GM19035 (cell line): ENCODE data around the gene NEDD9.

Source experiments
- ATAC-seq: cut with Tn5 transposase; IDR thresholded peaks from one replicate; pipeline ENCODE4 v1.9.1; 2021; ENCODE audit not compliant: unreplicated experiment

NEDD9 gene

GRCh38 chr6:11183761-11184362 lies 48.6 kb downstream of the NEDD9 start:
- ATAC-seq = no peak

GRCh38 chr6:11181478-11182136 lies 50.9 kb downstream of the NEDD9 start:
- no peak for ATAC-seq

GRCh38 chr6:11179419-11180202 lies 52.9 kb downstream of the NEDD9 start:
- ATAC-seq = no peak

GRCh38 chr6:11179088-11179418 lies 53.4 kb downstream of the NEDD9 start:
- no peak for ATAC-seq

GRCh38 chr6:11177271-11177670 lies 55.2 kb downstream of the NEDD9 start:
- no peak for ATAC-seq

GRCh38 chr6:11174242-11174611 lies 58.2 kb downstream of the NEDD9 start:
- no peak for ATAC-seq

- ATAC-seq = peak; percentile 63
Measured at GRCh38 chr6:11172501-11173327, 59.8 kb downstream of the NEDD9 start.

GRCh38 chr6:11171952-11172351 lies 60.5 kb downstream of the NEDD9 start:
- no peak for ATAC-seq

- no peak for ATAC-seq
Measured at GRCh38 chr6:11168091-11168635, 64.3 kb downstream of the NEDD9 start.

GRCh38 chr6:11166948-11167347 lies 65.5 kb downstream of the NEDD9 start:
- no peak for ATAC-seq

- no peak for ATAC-seq
Measured at GRCh38 chr6:11164717-11165646, 67.5 kb downstream of the NEDD9 start.

GRCh38 chr6:11163932-11164331 lies 68.5 kb downstream of the NEDD9 start:
- ATAC-seq = no peak

- ATAC-seq = no peak
Measured at GRCh38 chr6:11162262-11162661, 70.2 kb downstream of the NEDD9 start.

- no peak for ATAC-seq
Measured at GRCh38 chr6:11161031-11161956, 71.2 kb downstream of the NEDD9 start.

GRCh38 chr6:11160199-11160598 lies 72.3 kb downstream of the NEDD9 start:
- no peak for ATAC-seq

- no peak for ATAC-seq
Measured at GRCh38 chr6:11155589-11155988, 76.9 kb downstream of the NEDD9 start.

- ATAC-seq = no peak
Measured at GRCh38 chr6:11153447-11153846, 79.0 kb downstream of the NEDD9 start.

- no peak for ATAC-seq
Measured at GRCh38 chr6:11152581-11152980, 79.9 kb downstream of the NEDD9 start.

- ATAC-seq = no peak
Measured at GRCh38 chr6:11151488-11151887, 81.0 kb downstream of the NEDD9 start.
